ENCODE results near the gene ACTL10.
"Not testable (repeated sequence)": the region's sequence is repeated elsewhere in the genome, so short reads cannot be mapped to it uniquely, and the experiment has no call there.

Gene ACTL10

GRCh38 chr20:33666293-33667244 is at the start of gene ACTL10:
ACTL10 (plus strand) TSS chr20:33666943; CDS start chr20:33667498, 555 bp downstream.
- DNase-seq, result peak; percentile 88

GRCh38 chr20:33621717-33622400 is 44.9 kb upstream of the ACTL10 start:
- DNase-seq, result no peak

- no peak for DNase-seq
These were observed 43.9 kb upstream of the ACTL10 start for GRCh38 chr20:33622705-33623365.

GRCh38 chr20:33624399-33624798 is 42.3 kb upstream of the ACTL10 start:
- peak; percentile 15 for DNase-seq

- no peak for DNase-seq
These were observed 40.6 kb upstream of the ACTL10 start for GRCh38 chr20:33626190-33626589.

GRCh38 chr20:33627577-33628216 is 39.0 kb upstream of the ACTL10 start:
- no peak for DNase-seq

GRCh38 chr20:33629533-33629932 is 37.2 kb upstream of the ACTL10 start:
- DNase-seq, result no peak

- DNase-seq, result no peak
These were observed 36.8 kb upstream of the ACTL10 start for GRCh38 chr20:33629979-33630378.

- DNase-seq, result no peak
These were observed 36.2 kb upstream of the ACTL10 start for GRCh38 chr20:33630507-33630906.

- DNase-seq, result not testable (repeated sequence)
These were observed 34.8 kb upstream of the ACTL10 start for GRCh38 chr20:33631910-33632309.

- DNase-seq, result no peak
These were observed 31.4 kb upstream of the ACTL10 start for GRCh38 chr20:33635341-33635740.

- no peak for DNase-seq
These were observed 30.0 kb upstream of the ACTL10 start for GRCh38 chr20:33636776-33637175.

GRCh38 chr20:33640287-33640686 is 26.5 kb upstream of the ACTL10 start:
- DNase-seq, result no peak

GRCh38 chr20:33644313-33645071 is 22.3 kb upstream of the ACTL10 start:
- DNase-seq, result no peak

GRCh38 chr20:33645072-33645358 is 21.7 kb upstream of the ACTL10 start:
- DNase-seq, result no peak

GRCh38 chr20:33645396-33645795 is 21.3 kb upstream of the ACTL10 start:
- no peak for DNase-seq

- DNase-seq, result no peak
These were observed 20.6 kb upstream of the ACTL10 start for GRCh38 chr20:33646191-33646590.

- DNase-seq, result not testable (repeated sequence)
These were observed 19.7 kb upstream of the ACTL10 start for GRCh38 chr20:33646959-33647602.

- DNase-seq, result no peak
These were observed 18.9 kb upstream of the ACTL10 start for GRCh38 chr20:33647603-33648395.

- no peak for DNase-seq
These were observed 18.2 kb upstream of the ACTL10 start for GRCh38 chr20:33648396-33649004.

All from CD4-positive, alpha-beta T cell treated with Interleukin-6 for 4 hours (primary cell).